HepG2 (cell line): Measurements from ENCODE around the gene DHX36. TPM values are rescaled to one million over a fixed set of nuclear protein-coding genes. Genes with fewer than 3 reads are reported as not detected.
A peak's percentile ranks its signal among the peaks of the same experiment; 100 is the strongest.

Experiments
- ARHGAP35 ChIP-seq: sonication (generic); formaldehyde crosslinking; IDR thresholded peaks from 2 replicates; pipeline ENCODE4 v1.9.0; 2022; ENCODE audit warnings: mild to moderate bottlenecking, inconsistent platforms, moderate library complexity, missing genetic modification reagents, borderline replicate concordance
- ATF7-NPFF ChIP-seq: sonication (generic); formaldehyde crosslinking; IDR thresholded peaks from 2 replicates; pipeline ENCODE4 v1.8.1; 2023; ENCODE audit warnings: mild to moderate bottlenecking, low read depth, missing genetic modification reagents, moderate library complexity
- CENPX ChIP-seq: sonication (generic); formaldehyde crosslinking; IDR thresholded peaks from 2 replicates; pipeline ENCODE4 v1.9.0; 2021; ENCODE audit warnings: mild to moderate bottlenecking, missing genetic modification reagents, moderate library complexity
- CREM ChIP-seq, 2 experiments: sonication (generic) in 1 of 2; formaldehyde crosslinking in 1 of 2; IDR thresholded peaks; 2 replicates each; pipeline versions ENCODE4 v1.4.0 to v1.6.1; 2016 to 2020; ENCODE audit warnings: antibody characterized with exemption in 1 of 2, mild to moderate bottlenecking in 1 of 2, missing genetic modification reagents in 1 of 2
- HMGA1 ChIP-seq: sonication (generic); formaldehyde crosslinking; conservative IDR thresholded peaks from 2 replicates; pipeline ENCODE4 v1.4.0; 2020; ENCODE audit warnings: missing genetic modification reagents
- KLF6 ChIP-seq: IDR thresholded peaks from 2 replicates; pipeline ENCODE4 v1.8.0; 2016; ENCODE audit warnings: missing biosample characterization, missing genetic modification reagents
- MYC ChIP-seq: sonication (generic); formaldehyde crosslinking; IDR thresholded peaks from 2 replicates; pipeline ENCODE4 v1.9.0; 2021; ENCODE audit warnings: missing genetic modification reagents, borderline replicate concordance
- SRF ChIP-seq: IDR thresholded peaks from 2 replicates; pipeline ENCODE4 v1.6.1; 2011; ENCODE audit warnings: mild to moderate bottlenecking, low read depth, low read length, moderate library complexity
- ZBTB1 ChIP-seq: sonication (generic); formaldehyde crosslinking; IDR thresholded peaks from 2 replicates; pipeline ENCODE4 v1.4.0; 2020; ENCODE audit warnings: missing genetic modification reagents, borderline replicate concordance
- ZBTB21 ChIP-seq: sonication (generic); formaldehyde crosslinking; IDR thresholded peaks from 2 replicates; pipeline ENCODE4 v1.4.0; 2020; ENCODE audit warnings: missing genetic modification reagents
- ZNF138 ChIP-seq: sonication (generic); formaldehyde crosslinking; IDR thresholded peaks from 2 replicates; pipeline ENCODE4 v1.5.0; 2020; ENCODE audit warnings: mild to moderate bottlenecking, low read depth, missing genetic modification reagents
- ZNF224 ChIP-seq: sonication (generic); formaldehyde crosslinking; IDR thresholded peaks from 2 replicates; pipeline ENCODE4 v1.5.0; 2020; ENCODE audit warnings: mild to moderate bottlenecking, missing genetic modification reagents
- ZNF780A ChIP-seq: sonication (generic); formaldehyde crosslinking; IDR thresholded peaks from 2 replicates; pipeline ENCODE4 v1.8.0; 2022; ENCODE audit warnings: mild to moderate bottlenecking, missing genetic modification reagents, moderate library complexity
- ZNF816 ChIP-seq: sonication (generic); formaldehyde crosslinking; IDR thresholded peaks from 2 replicates; pipeline ENCODE4 v1.8.0; 2022; ENCODE audit warnings: missing genetic modification reagents, mild to moderate bottlenecking, borderline replicate concordance
- polyA plus RNA-seq, 8 experiments: library from polyadenylated mRNA; depleted of rRNA in 3 of 8; stranded (reverse) in 7 of 8; unstranded in 1 of 8; fragments of >200 nt; fragmentation: Illumina TruSeq in 4 of 8; extraction: Trizol in 4 of 8; gene quantifications; 2 replicates each; pipeline versions ENCODE4 v1.2.1 to v1.2.3, GENCODE V29; 2011 to 2016; ENCODE audit warnings: low read depth in 4 of 8, missing spikeins in 1 of 8, mixed read lengths in 1 of 8; ENCODE audit not compliant: insufficient read depth in 1 of 8
- total RNA-seq, 5 experiments: library from RNA; depleted of rRNA; stranded (reverse); fragments of >200 nt; fragmentation: Illumina TruSeq; extraction: Trizol; gene quantifications; 2 replicates each; pipeline ENCODE4 v1.2.3, GENCODE V29; 2016; ENCODE audit warnings: low read depth in 1 of 5
- TF ChIP-seq, protein P1 (sequence below): sonication (generic); formaldehyde crosslinking; IDR thresholded peaks from 2 replicates; pipeline ENCODE4 v1.5.0; 2020; ENCODE audit warnings: mild to moderate bottlenecking, missing genetic modification reagents
- TF ChIP-seq, protein P2 (sequence below): sonication (generic); formaldehyde crosslinking; IDR thresholded peaks from 2 replicates; pipeline ENCODE4 v1.4.0; 2020; ENCODE audit warnings: missing genetic modification reagents
- TF ChIP-seq, protein P3 (sequence below): IDR thresholded peaks from 2 replicates; pipeline ENCODE4 v1.6.1; 2016; ENCODE audit warnings: missing biosample characterization, missing genetic modification reagents, low read depth
- TF ChIP-seq, protein P4 (sequence below): sonication (generic); formaldehyde crosslinking; IDR thresholded peaks from 2 replicates; pipeline ENCODE4 v1.5.0; 2020; ENCODE audit warnings: mild to moderate bottlenecking, missing genetic modification reagents
- TF ChIP-seq, protein P5 (sequence below): IDR thresholded peaks from 2 replicates; pipeline ENCODE4 v1.6.1; 2016

The DHX36 gene
- total and polyA plus RNA-seq, 2 of the 13 experiments (the other 11 are each of a cell fraction or from before 2014, with no cell fraction given), result 30.3 to 44.2 TPM

DNA sequence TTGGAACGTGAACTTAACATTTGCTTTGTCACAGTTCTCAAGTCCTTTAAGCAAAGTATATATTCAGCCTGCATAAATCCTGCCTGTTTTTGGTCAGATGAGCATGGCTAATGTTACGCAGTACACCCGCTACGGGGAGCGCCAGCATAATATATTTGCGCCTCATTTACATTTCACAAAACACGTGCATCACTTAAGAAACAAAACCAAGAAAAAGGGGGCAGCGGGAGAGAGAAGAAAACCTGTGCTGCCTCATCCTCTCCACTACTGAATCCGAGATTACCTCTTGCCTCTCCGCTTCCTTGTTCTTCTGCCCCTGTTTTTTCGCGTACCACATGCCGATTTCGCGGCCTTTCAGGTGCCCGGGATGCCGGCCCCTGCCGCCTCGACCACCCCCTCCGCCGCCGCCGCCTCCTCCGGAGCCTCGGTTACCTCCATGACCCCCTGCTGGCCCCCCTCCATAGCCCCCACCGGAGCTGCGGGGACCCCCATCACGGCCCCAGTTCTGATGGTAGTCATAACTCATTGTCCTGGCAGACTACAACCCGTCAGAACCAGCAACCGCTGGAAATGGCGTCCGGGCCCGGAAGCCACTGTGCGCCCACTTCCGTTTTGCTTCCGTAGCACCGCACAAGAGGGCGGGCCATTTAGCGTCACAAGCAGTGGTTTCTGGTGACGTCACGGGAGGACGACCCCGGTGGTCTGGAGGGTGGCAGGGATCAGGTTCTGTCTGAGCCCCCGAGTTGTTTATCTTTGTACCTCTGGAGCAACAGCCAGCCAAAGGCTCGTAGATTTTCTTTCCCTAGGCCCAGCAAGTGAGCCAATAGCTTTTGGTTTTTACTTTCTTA lies at the start of gene DHX36 (continued):
- TF ChIP-seq, protein P1, sequence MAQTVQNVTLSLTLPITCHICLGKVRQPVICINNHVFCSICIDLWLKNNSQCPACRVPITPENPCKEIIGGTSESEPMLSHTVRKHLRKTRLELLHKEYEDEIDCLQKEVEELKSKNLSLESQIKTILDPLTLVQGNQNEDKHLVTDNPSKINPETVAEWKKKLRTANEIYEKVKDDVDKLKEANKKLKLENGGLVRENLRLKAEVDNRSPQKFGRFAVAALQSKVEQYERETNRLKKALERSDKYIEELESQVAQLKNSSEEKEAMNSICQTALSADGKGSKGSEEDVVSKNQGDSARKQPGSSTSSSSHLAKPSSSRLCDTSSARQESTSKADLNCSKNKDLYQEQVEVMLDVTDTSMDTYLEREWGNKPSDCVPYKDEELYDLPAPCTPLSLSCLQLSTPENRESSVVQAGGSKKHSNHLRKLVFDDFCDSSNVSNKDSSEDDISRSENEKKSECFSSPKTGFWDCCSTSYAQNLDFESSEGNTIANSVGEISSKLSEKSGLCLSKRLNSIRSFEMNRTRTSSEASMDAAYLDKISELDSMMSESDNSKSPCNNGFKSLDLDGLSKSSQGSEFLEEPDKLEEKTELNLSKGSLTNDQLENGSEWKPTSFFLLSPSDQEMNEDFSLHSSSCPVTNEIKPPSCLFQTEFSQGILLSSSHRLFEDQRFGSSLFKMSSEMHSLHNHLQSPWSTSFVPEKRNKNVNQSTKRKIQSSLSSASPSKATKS (CRISPR knock-in tag), result peak; percentile 62; the same call in 1 of the 2 replicates
- TF ChIP-seq, protein P2, sequence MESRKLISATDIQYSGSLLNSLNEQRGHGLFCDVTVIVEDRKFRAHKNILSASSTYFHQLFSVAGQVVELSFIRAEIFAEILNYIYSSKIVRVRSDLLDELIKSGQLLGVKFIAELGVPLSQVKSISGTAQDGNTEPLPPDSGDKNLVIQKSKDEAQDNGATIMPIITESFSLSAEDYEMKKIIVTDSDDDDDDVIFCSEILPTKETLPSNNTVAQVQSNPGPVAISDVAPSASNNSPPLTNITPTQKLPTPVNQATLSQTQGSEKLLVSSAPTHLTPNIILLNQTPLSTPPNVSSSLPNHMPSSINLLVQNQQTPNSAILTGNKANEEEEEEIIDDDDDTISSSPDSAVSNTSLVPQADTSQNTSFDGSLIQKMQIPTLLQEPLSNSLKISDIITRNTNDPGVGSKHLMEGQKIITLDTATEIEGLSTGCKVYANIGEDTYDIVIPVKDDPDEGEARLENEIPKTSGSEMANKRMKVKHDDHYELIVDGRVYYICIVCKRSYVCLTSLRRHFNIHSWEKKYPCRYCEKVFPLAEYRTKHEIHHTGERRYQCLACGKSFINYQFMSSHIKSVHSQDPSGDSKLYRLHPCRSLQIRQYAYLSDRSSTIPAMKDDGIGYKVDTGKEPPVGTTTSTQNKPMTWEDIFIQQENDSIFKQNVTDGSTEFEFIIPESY (CRISPR knock-in tag), result no peak
- TF ChIP-seq HMGA1 (CRISPR knock-in tag), result no peak
- TF ChIP-seq ZNF138 (CRISPR knock-in tag), result peak; percentile 37; the same call in 1 of the 2 replicates
- 0 out of 2 replicates have a peak, but pooled peaks have one; percentile 66 for TF ChIP-seq ZNF816
- TF ChIP-seq ZBTB1 (CRISPR knock-in tag), result no peak
- TF ChIP-seq MYC (CRISPR knock-in tag), result peak; percentile 76; the same call in 1 of the 2 replicates
- TF ChIP-seq ZNF780A (CRISPR knock-in tag), result no peak
- no peak for TF ChIP-seq CENPX (CRISPR knock-in tag)
- TF ChIP-seq ATF7-NPFF, result no peak
- TF ChIP-seq ZNF224 (CRISPR knock-in tag), result no peak
- no peak for TF ChIP-seq ARHGAP35
- peak; percentile 53; the same call in 1 of the 2 replicates for TF ChIP-seq KLF6 (CRISPR knock-in tag)
- TF ChIP-seq, protein P3, sequence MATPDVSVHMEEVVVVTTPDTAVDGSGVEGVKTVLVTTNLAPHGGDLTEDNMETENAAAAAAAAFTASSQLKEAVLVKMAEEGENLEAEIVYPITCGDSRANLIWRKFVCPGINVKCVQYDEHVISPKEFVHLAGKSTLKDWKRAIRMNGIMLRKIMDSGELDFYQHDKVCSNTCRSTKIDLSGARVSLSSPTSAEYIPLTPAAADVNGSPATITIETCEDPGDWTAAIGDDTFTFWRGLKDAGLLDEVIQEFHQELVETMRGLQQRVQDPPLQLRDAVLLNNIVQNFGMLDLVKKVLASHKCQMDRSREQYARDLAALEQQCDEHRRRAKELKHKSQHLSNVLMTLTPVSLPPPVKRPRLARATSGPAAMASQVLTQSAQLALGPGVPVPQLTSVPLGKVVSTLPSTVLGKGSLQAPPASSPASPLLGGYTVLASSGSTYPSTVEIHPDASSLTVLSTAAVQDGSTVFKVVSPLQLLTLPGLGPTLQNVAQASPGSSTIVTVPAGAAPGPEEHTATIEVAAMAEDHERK (CRISPR knock-in tag), result no peak
- TF ChIP-seq SRF, result no peak
- peak; percentile 98 for TF ChIP-seq CREM (IDR thresholded peaks at IDR 0.05)
- TF ChIP-seq CREM (CRISPR knock-in tag; IDR thresholded peaks at IDR 0.05), result peak; percentile 82
- TF ChIP-seq, protein P4, sequence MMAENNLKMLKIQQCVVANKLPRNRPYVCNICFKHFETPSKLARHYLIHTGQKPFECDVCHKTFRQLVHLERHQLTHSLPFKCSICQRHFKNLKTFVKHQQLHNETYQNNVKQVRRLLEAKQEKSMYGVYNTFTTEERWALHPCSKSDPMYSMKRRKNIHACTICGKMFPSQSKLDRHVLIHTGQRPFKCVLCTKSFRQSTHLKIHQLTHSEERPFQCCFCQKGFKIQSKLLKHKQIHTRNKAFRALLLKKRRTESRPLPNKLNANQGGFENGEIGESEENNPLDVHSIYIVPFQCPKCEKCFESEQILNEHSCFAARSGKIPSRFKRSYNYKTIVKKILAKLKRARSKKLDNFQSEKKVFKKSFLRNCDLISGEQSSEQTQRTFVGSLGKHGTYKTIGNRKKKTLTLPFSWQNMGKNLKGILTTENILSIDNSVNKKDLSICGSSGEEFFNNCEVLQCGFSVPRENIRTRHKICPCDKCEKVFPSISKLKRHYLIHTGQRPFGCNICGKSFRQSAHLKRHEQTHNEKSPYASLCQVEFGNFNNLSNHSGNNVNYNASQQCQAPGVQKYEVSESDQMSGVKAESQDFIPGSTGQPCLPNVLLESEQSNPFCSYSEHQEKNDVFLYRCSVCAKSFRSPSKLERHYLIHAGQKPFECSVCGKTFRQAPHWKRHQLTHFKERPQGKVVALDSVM (CRISPR knock-in tag), result peak; percentile 30; the same call in 1 of the 2 replicates
- peak; percentile 100 for TF ChIP-seq ZBTB21
- TF ChIP-seq, protein P5, sequence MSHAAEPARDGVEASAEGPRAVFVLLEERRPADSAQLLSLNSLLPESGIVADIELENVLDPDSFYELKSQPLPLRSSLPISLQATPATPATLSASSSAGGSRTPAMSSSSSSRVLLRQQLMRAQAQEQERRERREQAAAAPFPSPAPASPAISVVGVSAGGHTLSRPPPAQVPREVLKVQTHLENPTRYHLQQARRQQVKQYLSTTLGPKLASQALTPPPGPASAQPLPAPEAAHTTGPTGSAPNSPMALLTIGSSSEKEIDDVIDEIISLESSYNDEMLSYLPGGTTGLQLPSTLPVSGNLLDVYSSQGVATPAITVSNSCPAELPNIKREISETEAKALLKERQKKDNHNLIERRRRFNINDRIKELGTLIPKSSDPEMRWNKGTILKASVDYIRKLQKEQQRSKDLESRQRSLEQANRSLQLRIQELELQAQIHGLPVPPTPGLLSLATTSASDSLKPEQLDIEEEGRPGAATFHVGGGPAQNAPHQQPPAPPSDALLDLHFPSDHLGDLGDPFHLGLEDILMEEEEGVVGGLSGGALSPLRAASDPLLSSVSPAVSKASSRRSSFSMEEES (CRISPR knock-in tag), result peak; percentile 21; the same call in 1 of the 2 replicates
